Lower lobe of right lung (tissue), 2 donors: ENCODE data around the gene SNAI1. TPM values are rescaled to one million over a fixed set of nuclear protein-coding genes. Genes with fewer than 3 reads are reported as not detected.

Experiments used
- ATAC-seq, 2 donors: fragments of 200-7000 bp; cut with Tn5 transposase; one replicate each; pipeline ENCODE4 v1.9.1; 2020 to 2022; ENCODE audit warnings: mild to moderate bottlenecking in 2 of 2, moderate library complexity in 2 of 2
- DNase-seq: peaks from one replicate; pipeline ENCODE4 v3.0.0-alpha.2; 2020
- H3K27ac ChIP-seq: fragments of 200-600 bp; one replicate; pipeline ENCODE4 v1.8.0; 2022
- H3K27me3 ChIP-seq: fragments of 200-600 bp; one replicate; pipeline ENCODE4 v1.8.0; 2022; ENCODE audit warnings: low read depth
- H3K36me3 ChIP-seq: fragments of 200-600 bp; one replicate; pipeline ENCODE4 v1.8.0; 2022; ENCODE audit warnings: mild to moderate bottlenecking
- H3K4me1 ChIP-seq: fragments of 200-600 bp; one replicate; pipeline ENCODE4 v1.8.0; 2022
- H3K4me3 ChIP-seq: fragments of 200-600 bp; one replicate; pipeline ENCODE4 v1.8.0; 2022; ENCODE audit warnings: mild to moderate bottlenecking
- H3K9me3 ChIP-seq: fragments of 200-600 bp; one replicate; pipeline ENCODE4 v1.8.0; 2022
- CTCF ChIP-seq: fragments of 200-600 bp; IDR thresholded peaks from one replicate; pipeline ENCODE4 v1.8.0; 2022; ENCODE audit warnings: antibody characterized with exemption, mild to moderate bottlenecking
- intact Hi-C: fragments of 100-400 bp; cut with DNase I; formaldehyde crosslinking; loops from one replicate; pipeline ENCODE4 v1.11.0; 2022
- total RNA-seq: library from RNA; stranded (reverse); fragmentation: NEBNext Ultra II Directional; extraction: Animal tissue kit (Norgen Biotek cat#: 25700); gene quantifications from one replicate; pipeline ENCODE4 v1.2.1, GENCODE V29; 2021
- donor health status: DM: no; HTN: yes; CAD: no; lungs with severe emphysema.

Gene SNAI1
- total RNA-seq, 1 donor from 2014 or later: 1.9 TPM

- Histone ChIP-seq H3K4me3 (no peak overlapping the region), H3K4me1 (peaks cover 8% of the 10 kb centered on the region), H3K36me3 (no peaks in the 10 kb centered on the region), H3K27ac (no peak overlapping the region), H3K9me3 (no peaks in the 10 kb centered on the region), H3K27me3 (no peaks in the 10 kb centered on the region)
- ATAC-seq: peak; percentile 59 to 72
- intact Hi-C loops: no loop called here
- TF ChIP-seq CTCF: no peak
- DNase-seq: no peak
These were observed 20.5 kb downstream of the SNAI1 start for GRCh38 chr20:50003253-50003656.

GRCh38 chr20:50004229-50004628 is 21.4 kb downstream of the SNAI1 start:
- H3K4me3 ChIP-seq: no peak overlapping the region
- H3K27ac ChIP-seq: no peak overlapping the region
- TF ChIP-seq CTCF: no peak
- H3K36me3 ChIP-seq: no peaks in the 10 kb centered on the region
- no peak for ATAC-seq
- no peak for DNase-seq
- no peaks in the 10 kb centered on the region for H3K9me3 ChIP-seq
- H3K4me1 ChIP-seq: peaks cover 8% of the 10 kb centered on the region
- intact Hi-C loops: no loop called here
- no peaks in the 10 kb centered on the region for H3K27me3 ChIP-seq

- Histone ChIP-seq H3K4me1 (peaks cover 8% of the 10 kb centered on the region), H3K36me3 (no peaks in the 10 kb centered on the region), H3K27me3 (peaks cover 5% of the 10 kb centered on the region), H3K27ac (no peak overlapping the region), H3K4me3 (no peak overlapping the region), H3K9me3 (no peaks in the 10 kb centered on the region)
- intact Hi-C loops: no loop called here
- DNase-seq: no peak
- peak; percentile 10 to 31 for ATAC-seq
- TF ChIP-seq CTCF: no peak
These were observed 22.7 kb downstream of the SNAI1 start for GRCh38 chr20:50005471-50005981.

- Histone ChIP-seq H3K4me3 (no peak overlapping the region), H3K36me3 (no peaks in the 10 kb centered on the region), H3K27me3 (peaks cover 7% of the 10 kb centered on the region), H3K4me1 (peaks cover 8% of the 10 kb centered on the region), H3K27ac (no peak overlapping the region), H3K9me3 (no peaks in the 10 kb centered on the region)
- DNase-seq: no peak
- ATAC-seq: no peak
- TF ChIP-seq CTCF: no peak
- intact Hi-C loops: no loop called here
These were observed 24.6 kb downstream of the SNAI1 start for GRCh38 chr20:50007369-50007768.

GRCh38 chr20:50008007-50008406 is 25.2 kb downstream of the SNAI1 start:
- Histone ChIP-seq H3K4me3 (no peak overlapping the region), H3K27me3 (peaks cover 7% of the 10 kb centered on the region), H3K9me3 (no peaks in the 10 kb centered on the region), H3K4me1 (peaks cover 8% of the 10 kb centered on the region), H3K36me3 (no peaks in the 10 kb centered on the region), H3K27ac (no peak overlapping the region)
- intact Hi-C loops: no loop called here
- DNase-seq (no peak), ATAC-seq (no peak)
- TF ChIP-seq CTCF: no peak
